Hepatic stellate cell (primary cell): ENCODE results near the gene ZKSCAN5.
"Not testable (repeated sequence)": the region's sequence is repeated elsewhere in the genome, so short reads cannot be mapped to it uniquely, and the experiment has no call there.

Source experiments
- DNase-seq: peaks from one replicate; pipeline ENCODE4 v3.0.0; 2011; ENCODE audit warnings: low spot score

ZKSCAN5 gene

DNA sequence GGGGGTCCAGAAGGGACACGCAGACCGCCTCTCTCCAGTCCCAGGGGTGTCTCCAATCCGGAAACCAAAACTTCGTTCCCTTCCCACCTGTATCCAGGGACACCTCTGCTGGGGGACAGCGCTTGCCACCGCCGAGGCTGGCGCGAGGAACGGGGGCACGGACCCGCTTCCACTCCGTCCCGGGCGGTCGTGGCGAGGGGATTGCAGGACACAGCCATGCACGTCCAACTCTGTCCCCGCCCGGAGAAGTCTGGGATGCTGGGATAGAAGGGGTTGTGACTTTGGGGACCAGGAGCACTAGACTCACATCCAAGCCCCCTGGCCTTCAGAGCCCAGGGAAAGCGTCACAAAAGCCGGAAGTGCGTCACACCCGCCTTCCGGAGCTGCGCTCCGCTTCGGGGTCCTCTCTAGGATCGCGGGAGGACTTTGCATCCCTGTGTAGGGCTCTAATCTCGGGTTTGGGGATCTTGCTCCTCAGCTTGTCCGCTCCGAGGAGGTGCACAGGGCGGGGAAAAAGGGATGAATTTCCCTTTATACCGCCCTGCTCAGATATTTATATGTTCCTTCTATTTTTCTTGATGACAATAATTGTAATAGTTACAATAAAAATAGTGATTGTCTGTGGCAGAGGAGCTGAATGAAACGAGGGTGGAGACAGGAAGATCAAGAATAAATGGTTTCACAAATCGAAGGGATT, 47.5 kb downstream of the ZKSCAN5 start, which contains the start of gene FAM200A:
FAM200A (minus strand) TSS at position 348 of the 697 bp plus-strand sequence. CDS start 3,707 bp downstream, outside the sequence.
- peak; percentile 95 for DNase-seq

DNA sequence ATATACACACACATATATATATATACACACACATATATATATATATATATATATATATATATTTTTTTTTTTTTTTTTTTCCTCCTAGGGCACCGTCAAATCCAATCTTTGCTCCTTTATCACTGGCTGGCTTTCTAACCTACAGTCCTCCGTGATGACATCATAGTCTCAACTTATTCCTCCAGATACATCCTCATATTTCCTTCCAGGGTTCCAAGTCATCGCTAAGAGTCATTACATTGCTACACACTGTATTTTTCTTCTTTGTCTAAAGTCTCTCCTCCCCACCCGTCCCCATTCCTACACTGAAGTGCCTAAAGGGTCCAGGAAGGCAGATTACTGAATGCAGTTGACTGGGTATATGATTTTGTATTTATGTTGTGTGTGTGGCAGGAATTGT, 48.6 kb downstream of the ZKSCAN5 start:
- no peak for DNase-seq

DNA sequence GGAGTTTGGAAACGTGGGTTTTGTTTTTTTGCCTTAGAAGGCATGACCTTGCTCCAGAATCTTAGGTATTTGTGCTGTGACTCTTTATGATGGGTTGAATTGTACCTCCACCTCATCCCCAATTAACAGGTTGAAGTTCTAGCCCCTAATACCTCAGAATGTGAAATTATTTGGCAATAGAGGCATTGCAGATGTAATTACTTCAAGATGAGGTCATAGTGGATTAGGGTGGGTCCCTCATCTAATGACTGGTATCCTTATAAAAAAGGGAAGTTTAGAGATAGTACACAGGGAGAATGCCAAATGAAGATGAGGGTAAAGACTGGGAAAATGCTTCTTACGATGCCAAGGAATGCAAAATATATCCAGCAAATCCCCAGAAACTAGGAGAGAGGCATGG, 50.5 kb downstream of the ZKSCAN5 start:
- no peak for DNase-seq

DNA sequence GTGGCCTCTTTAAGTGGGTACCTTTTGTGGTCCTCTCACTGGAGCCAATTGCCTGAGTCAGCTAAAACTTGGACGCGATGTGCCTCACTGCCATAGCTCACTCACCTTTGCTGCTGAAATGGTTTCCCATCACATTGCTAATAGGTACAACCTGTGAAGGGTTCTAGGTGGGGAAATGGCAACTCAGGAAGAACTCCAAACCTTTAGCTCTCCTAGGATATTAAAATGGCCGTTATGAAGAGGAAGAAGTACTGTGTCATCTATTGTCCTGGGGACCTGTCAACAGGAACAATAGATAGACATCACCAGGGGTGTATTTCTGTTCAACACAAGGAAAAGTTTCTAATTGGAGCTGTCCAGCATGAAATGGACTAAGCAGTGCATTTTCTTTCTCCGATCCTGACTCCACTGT, 52.7 kb downstream of the ZKSCAN5 start:
- no peak for DNase-seq

DNA sequence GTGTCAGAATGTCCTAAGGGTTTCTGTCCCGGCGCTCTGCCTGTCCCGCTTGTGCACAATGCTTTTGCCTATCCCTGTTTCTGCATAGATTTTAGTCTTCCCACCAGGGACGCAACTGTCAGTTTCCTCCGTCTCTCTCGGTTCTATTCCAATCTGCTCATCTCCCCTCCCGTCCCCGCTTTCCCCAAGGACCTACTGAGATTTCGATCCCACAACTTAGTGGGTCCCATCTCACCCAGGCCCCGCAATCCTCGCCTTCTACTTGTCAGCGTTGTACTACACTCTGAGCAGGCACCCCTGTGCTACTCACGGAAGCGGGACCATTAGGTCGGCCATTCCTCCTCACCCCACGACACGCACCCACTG, 53.5 kb downstream of the ZKSCAN5 start:
- no peak for DNase-seq

DNA sequence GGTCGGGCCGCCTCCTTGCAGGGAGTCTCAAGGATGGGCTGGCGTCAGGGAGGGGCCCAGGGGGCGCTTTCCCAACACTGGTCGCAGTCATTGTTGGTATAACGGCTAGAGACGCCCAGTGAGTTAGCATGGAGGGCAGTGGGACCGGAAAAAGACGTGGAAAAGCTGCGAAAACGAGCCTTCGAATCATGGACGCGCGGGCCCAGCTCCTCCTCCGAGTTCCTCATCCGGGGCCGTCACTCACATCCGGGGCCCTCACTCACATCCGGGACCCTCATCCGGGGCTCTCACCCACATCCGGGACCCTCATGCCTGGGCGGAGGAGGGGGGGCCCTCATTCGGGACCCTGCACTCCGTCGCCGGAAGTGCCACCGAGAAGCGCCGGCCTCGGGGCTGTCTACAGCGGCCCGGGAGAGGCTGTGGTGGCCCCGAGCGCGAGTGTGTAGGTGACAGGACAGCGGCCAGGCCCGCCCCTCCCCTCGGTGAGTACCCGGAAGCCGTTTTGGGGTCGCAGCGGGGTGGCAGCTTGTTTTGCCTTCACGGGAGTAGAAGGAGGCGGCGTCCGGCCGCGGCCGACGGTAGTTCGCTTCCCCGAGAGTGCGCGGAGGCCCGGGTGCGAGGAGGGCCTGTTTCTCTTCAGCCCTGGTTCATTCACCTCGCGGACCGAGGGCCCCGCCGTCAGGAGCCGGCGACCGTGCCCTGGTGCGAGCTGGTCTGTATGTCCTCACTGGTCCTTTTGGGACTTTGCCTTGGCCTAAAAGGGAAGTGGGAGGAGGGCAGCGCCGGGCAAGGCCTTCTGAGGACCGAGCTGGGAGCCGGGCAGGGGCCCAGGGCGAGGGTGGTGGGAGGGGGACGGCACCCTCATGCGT, 54.1 kb downstream of the ZKSCAN5 start, which contains the start of gene ZNF655:
ZNF655 (plus strand) TSS at position 337 of the 869 bp plus-strand sequence. CDS start 1,918 bp downstream, outside the sequence.
- DNase-seq = peak; percentile 97

DNA sequence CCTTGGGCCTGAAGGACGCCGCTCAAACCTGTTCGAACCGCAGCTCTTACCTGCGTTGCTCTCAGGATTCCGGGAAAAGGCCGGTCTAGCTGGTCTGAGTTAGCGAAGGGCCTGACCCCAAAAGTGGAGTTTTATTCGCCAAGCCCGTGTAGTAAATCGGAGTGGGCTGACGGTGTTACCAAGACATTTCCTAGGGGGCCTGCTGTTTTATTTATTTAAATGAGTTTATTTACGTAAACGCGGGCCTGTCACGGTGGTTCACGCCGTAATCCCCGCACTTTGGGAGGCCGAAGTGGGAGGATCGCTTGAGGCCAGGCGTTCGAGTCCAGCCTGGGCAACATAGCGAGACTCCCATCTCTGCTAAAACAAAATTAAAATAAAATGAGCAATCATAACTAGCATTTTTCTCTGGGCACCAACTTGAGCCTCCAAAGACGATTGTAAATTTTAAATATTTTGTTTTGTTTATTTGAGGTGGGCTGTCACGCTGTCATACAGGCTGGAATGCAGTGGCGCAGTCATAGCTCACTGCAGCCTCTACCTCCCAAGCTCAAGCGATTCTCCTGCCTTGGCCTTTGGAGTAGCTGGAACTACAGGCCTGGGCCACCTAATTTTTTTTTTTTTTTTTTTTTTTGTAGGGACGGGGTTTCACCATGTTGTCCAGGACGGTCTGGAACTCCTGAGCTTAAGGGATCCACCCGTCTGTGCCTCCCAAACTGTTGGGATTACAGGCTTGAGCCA, 54.9 kb downstream of the ZKSCAN5 start:
- no peak for DNase-seq

DNA sequence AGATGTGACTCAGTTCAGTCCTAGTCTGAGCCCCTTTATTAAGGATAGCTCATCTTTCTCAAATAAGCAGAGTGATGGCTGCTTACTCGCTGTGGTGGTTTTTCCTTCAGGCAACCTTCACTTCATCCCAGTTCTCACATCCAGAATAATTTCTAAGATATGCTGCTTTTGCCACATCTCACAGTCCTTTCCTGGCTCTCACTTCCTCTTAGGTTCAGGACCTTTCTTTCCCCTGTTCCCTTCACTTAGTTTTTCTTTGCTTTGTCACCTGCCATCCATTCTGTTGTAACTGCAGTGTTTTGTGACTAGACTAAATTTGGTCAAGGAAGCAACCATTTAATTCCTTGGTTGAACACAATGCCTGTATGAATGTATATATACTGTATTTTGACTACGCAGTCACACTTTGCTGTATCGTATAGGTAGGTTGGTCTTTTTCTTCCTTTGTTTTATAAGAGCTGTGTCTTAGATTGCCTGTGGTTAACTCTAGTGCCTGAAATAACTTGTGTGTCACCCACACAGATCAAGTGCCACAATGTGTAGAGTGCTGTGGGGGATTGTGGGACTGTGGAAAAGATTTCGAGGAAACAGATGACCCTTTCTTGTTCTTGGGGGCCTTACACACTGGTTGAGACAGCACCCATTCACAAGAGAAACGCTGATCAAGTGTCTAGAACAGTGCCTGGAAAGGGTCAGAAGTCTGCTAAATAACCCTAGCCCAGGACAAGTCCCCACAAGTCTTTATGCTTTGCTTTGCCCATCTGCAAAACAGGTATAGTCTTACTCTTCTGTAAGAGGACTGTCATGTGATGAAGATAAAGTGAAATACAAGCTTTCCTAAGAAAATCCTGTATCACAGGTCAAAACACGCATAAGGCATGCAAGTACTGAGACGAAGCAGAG, 56.6 kb downstream of the ZKSCAN5 start:
- no peak for DNase-seq

DNA sequence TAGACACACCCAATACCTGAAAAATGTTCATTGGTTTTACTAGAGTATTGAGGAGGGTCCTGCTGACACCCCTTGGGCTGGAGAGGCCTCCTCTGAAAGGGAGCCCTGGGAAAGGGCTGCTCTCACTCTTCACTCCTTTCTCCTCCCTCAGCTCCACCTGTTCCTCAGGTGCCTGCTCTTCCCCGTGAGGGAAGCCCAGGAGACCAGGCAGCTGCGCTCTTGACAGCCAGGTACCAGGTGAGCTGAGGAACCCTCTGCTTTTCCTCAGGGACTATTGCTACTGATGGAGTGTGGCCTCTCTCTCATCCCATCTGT, 57.2 kb downstream of the ZKSCAN5 start:
- DNase-seq = no peak

DNA sequence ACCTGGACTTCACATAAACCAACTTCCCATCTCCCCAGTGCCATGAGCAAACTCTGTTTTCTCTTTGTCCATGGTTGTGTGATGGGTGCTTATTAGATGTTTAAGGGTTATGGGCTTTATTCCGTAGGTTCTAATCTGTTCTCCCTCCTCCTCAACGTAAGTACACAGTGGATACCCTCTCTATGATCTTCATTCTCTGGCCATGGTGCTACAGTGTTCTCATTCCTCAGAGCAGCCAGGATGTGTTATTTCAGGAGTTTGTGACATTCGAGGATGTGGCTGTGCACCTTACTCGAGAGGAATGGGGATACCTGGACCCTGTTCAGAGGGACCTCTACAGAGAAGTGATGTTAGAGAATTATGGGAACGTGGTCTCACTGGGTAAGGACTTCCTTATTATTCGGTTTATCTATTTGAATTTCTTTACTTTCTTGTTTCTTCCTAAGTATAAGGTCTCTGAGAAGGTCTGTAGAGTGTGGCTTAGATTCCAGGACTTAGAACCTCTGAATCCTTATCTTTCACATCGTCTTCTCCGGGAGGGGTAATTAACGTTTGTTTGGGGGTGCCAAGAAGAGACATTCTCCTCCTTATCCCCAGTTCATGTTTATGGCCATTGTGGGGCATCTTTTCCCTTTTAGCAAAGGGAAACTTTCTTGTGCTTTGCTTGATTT, 57.8 kb downstream of the ZKSCAN5 start:
- DNase-seq = no peak

DNA sequence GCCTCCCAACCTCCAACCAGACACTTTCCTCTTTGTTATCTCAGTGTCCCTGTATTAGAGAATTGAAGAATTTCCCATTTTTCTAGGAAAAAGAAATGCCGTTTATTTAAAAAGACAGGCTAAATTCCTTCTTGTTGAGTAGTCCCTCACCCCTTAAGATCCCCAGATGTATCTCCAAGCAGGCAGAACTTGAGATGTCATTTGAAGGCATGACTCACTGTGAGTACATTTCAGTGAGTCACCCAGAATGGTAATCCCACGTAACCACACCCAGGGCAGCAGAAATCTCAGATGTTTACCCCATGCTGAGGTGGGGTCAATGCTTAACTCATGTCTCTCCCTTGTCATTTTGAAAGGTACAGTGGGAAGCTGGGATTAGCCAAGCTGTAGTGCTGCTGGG, 58.4 kb downstream of the ZKSCAN5 start:
- peak; percentile 94 for DNase-seq

DNA sequence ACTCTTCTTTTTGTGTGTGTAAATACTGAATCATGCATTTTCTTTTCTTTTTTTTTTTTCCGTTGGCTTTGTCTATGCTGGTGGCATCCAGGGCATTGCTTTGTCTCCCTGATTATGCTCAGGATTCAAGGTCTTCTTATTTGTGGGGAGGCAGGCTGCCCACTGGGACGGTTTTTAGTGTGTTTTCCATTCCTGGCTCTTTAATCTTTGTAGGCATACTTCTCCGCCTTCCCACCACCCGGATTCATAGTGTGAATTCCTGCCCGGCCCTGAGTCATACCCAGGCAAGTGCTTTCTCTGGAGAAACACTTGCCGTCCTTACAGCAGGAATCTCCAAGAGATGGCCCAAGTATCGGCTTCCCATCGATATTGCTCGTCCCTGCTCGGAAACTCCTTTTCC, 59.2 kb downstream of the ZKSCAN5 start:
- peak; percentile 64 for DNase-seq

DNA sequence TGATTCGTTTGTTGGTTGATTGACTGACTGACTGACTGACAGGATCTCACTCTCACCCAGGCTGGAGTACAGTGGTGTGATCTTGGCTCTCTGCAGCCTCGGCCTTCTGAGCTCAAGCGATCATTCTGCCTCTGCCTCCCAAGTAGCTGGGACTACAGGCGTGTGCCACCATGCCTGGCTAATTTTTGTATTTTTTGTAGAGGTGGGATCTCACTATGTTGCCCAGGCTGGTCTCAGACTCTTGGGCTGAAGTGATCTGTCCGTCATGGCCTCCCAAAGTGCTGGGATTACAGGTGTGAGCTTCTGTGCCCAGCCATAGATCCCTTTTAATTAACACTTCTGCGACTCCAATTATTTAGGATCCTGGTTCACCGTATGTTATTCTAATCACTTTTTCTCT, 64.3 kb downstream of the ZKSCAN5 start:
- DNase-seq = not testable (repeated sequence)

DNA sequence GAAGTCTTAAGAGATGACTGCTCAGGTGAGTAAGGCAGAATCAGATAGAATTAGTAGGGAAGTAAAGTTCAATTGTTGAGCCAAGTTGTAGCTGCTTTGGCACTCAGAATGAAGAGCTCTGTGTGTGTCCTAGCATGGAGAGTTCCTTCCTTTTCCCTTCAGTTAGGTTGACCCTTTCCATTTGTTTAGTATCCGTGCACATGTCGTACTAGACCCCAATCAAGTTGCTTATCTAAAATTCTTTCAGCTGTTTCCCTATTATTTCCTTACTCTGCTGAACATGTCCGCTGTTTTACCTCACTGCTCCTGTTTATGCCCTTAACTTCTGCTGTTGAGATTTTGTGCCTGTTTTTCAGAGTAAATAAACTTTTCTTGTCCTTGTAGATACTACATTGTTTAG, 67.3 kb downstream of the ZKSCAN5 start:
- no peak for DNase-seq

DNA sequence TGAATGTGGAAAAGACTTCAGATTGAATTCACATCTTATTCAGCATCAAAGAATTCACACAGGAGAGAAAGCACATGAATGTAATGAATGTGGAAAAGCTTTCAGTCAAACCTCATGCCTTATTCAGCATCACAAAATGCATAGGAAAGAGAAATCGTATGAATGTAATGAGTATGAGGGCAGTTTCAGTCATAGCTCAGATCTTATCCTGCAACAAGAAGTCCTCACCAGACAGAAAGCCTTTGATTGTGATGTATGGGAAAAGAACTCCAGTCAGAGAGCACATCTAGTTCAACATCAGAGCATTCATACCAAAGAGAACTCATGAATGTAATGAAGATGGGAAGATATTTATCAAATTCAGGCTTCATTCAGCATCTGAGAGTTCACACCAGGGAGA, 68.8 kb downstream of the ZKSCAN5 start:
- DNase-seq = no peak

DNA sequence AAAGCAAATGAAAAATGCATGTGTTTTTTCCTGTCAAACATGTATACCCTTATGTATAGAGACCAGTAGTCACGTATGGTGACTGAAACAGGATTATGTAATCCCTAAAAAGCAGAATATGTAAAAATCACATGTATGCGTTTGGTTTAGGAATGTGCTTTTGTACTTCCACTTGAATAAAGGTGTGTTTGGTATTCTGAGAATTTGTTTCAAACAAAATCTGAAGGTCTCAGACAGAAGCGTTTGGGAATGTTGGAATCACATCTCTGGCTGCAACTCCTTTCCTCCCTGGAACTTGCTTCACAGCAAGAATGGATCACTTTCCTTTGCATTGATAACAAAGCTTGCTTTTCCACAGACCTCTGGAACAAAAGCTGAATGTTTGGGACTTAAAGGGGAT, 71.8 kb downstream of the ZKSCAN5 start:
- DNase-seq = no peak

DNA sequence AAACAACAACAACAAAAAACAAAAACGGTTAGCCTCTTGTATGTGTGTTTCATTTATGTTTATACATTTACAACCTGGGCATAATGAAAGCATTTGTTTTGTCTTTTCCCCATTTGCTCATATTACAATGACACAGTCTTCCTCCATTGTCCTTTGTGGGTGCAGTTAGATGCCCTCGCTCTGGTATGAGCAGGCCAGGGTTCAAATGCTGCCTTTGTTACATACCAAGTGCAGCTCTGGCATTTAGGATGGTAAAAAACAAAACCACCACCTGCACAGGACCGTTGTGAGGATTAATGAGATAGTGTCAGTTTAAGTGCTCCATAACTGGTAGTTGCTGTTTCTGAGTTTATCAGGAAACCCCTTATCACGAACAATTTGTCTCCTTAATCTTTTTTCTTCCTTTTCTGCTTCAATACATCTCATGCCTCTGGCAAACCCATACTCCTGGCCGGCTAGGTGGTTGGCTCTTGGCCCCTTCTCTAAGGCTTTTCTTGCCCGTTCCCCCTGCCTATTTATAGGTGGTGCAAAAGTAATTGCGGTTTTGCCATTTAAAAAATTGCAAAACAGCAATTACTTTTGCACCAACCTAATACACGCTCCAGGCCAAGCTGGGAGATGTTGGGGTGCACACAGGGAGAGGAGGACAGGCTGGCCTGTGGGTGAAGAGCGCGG, 75.0 kb downstream of the ZKSCAN5 start:
- no peak for DNase-seq

DNA sequence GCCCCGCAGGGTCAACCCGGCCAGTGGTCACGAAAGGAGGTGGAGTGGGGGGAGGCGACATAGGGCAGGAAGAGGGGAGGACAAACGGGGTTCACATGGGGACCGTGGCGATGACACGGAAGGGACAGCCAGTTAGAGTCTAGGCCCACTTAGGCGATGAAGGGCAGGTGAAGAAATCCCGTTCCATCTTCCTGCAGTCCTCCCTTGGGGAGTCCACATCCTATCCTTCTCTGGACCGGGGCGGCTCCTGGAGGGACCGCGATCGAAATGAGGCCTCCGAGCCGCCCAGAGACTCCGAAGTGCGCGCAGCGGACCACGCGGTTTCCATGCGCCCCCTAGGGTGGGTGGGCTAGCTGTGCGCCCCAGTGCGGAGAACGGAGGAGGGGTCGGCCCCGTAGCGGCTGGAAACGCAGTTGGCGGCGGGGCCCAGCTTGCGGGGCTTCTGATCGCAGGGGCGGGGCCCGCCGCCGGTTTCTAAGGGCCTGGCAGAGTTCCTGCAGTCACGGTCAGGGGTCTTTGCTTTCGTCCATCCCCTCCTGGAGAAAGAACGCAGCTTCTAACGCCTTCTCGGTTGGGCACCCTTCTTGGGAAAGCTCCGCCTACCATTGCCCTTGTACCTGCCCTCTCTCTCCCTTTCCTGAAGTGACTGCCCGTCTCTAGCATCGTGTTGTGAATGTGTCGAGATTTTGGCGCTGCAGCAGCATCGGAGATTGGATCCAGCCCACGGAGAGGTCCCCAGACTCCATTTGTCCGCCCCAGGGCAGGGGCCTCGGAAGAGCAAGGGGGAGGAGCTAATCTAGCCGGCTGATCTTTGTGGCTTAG, 75.7 kb downstream of the ZKSCAN5 start:
- DNase-seq = peak; percentile 35

DNA sequence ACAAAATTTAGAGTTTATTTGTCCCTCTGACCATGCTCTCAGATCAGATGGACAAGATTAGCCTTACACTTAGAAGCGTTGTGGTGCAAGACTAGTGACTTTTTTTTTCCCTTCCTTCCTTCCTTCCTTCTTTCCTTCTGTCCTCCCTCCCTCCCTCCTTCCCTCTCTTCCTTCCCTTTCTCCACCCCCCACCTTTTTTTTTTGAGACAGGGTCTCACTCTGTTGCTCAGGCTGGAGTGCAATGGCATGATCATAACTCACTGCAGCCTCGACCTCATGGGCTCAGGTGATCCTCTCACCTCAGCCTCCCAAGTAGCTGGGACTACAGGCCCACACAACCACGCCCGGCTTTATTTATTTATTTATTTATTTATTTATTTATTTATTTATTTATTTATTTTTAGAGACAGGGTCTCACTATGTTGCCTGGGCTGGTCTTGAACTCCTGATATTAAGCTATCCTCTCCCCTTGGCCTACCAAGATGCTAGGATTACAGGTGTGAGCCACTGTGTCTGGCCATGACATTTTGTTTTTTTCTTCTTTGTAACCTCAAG, 76.4 kb downstream of the ZKSCAN5 start:
- DNase-seq = not testable (repeated sequence)
